ENCODE data around the gene TTC21A.
"Not testable (repeated sequence)": the region's sequence is repeated elsewhere in the genome, so short reads cannot be mapped to it uniquely, and the experiment has no call there.

TTC21A gene

GRCh38 chr3:39149498-39150147, 42.1 kb downstream of the TTC21A start:
- no peak for DNase-seq (ENCODE audit: low read depth in 2 of 2)

GRCh38 chr3:39150148-39150802, 42.8 kb downstream of the TTC21A start:
- no peak for DNase-seq (ENCODE audit: low read depth in 2 of 2)

DNA sequence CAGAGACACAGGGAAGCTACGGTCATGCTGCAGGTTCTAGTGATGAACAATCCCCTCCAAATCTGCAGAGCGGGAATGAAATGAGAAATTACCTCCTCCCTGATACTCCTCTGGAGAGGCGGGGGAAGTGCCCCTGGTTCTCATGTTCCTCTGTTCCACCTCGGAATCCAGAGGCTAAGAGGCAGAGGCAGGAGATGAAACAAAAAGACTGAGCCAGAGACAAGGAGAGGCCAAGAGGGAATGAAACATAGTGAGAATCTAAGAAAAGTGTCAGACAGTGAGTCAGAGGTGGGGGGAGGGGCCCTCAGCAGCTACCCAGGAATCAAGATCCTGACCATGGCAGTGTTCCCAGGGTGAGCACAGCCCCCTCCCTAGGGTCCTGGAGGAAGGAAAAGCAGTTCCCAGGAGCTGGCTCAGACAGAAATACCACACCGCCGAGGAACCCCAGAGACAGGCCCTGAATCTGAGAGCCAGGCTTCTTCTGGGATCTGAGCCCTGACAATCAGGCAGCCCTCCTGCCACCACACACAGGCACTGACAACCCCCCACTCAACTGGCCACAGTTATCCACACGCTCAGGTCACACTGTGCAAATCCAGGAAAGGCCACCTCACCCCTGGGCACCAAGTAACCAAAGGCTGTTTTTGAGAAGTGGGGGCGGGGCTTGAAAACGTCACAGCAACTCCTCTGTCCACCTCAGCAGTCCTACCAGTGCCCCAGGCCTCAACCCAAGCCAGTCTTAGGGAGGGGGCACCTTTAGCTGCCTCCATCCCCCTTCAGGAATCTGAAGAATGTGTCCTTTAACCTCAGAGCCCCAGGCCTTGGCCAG, 43.5 kb downstream of the TTC21A start:
- DNase-seq (ENCODE audit: low read depth in 2 of 2): peak; percentile 42 to 51

DNA sequence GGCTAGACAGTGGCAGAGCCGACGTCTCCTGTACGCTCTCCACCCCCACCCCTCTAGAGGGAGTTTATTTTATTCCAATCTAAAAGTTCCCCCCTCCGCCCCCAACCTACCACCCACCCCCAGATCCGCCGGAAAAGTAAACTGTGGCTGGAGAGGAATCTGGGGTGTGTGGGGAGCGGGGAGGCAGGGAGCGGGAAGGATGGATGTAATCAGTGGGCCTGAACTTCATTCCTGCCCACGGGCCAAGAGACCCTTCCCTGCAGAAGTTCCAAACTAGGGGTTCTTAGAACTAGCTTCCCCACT, 46.4 kb downstream of the TTC21A start:
- no peak for DNase-seq (ENCODE audit: low read depth in 2 of 2)

DNA sequence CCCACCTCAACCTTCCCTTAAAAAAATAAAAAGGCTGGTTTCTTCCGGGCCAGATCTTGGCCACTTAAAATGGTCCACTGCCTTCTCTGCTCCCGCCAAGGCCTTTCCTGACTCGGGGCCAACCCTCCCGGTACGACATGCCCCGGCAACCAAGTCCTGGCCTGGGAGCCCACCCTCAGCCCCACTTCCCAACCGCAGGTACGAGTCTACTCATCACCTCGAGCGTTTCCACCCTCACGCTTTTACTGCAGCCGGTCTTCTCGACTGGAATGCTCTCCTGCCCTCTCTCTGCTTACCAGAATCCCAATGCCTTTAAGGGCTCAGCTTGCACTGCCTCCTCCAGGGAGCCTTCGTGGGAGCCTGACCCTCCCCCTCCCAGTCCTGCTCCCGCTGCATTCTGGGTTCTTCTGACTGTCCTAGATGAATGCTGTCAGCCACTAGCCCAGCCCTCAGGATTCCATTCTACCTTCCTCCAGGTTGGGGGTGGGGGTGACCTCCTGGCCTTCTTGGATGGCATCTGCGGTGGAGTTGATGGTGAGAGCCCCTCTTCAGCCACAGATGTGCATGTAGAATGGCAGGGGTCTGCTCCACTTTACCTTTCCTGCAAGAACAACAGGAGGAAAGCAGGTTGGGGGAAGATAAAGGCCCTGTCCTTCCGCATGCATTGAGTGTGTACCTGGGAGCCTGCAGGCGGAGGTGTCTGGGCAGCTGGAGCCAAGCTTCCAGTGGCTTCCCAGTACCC, 47.0 kb downstream of the TTC21A start:
- no peak for DNase-seq (ENCODE audit: low read depth in 2 of 2)

DNA sequence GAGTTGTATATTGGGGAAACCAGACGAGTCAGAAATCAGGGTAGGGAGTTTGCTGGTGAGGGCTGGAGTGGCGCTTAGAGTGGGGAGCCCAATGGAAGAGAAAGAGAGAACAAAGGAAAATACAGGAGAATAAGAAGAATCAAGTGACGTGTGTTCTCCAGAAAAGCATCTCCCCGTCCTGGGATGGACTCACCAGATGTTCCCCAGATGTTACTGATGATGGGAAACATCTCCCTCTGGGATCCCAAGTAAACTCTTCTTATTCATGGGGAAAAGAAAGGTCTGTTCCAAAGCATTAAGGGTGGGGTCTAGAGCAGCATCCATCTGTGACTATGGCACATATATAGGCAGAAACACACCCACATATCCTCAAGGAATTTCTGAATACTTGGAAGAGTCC, 48.9 kb downstream of the TTC21A start:
- no peak for DNase-seq (ENCODE audit: low read depth in 2 of 2)

DNA sequence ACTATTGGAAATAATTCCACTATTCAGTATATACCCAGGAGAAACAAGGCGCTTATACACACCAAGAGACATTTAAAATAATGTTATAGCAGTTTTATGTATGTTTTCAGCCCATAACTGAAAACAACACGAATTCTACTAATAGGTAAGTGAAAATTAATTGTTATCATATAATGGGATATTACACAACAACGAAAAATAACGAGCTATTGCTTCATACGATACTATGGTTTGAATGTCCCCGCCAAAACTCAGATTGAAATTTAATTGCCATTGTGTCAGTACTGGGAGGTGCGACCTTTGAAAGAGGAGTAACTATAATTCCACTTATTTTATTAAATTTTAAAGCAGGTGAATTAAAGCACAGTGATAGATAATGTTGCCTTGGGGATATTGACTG, 49.9 kb downstream of the TTC21A start:
- DNase-seq (ENCODE audit: low read depth in 2 of 2): no peak

DNA sequence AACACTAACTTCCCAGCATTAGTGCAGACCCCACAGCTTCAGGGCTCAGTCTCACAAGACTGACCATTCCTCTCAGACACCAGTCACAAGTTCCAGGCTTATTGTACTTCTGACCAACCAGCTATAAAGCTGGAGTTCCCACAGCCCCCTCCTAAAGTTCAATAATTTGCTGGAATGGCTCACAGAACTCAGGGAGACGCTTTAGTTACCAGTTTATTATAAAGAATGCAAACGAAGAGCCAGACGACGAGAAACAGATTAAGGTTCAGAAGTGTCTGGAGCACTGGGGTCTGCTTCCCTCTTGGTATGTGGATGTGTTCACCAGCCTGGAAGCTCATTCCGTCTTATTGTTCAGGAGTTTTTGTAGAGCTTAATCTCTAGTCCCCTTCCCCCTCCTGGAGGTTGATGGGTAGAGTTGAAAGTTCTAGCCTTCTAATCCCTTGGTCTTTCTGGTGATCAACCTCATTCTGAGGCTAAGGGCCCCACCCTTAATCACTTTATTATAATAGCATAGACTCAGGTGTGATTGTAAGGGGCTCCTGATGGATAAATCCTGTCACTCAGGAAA, 50.8 kb downstream of the TTC21A start:
- no peak for DNase-seq (ENCODE audit: low read depth in 2 of 2)

- DNase-seq (ENCODE audit: low read depth in 2 of 2): no peak
Measured at GRCh38 chr3:39164414-39164813, 56.9 kb downstream of the TTC21A start.

- no peak for DNase-seq (ENCODE audit: low read depth in 2 of 2)
Measured at GRCh38 chr3:39165518-39165917, 58.0 kb downstream of the TTC21A start.

DNA sequence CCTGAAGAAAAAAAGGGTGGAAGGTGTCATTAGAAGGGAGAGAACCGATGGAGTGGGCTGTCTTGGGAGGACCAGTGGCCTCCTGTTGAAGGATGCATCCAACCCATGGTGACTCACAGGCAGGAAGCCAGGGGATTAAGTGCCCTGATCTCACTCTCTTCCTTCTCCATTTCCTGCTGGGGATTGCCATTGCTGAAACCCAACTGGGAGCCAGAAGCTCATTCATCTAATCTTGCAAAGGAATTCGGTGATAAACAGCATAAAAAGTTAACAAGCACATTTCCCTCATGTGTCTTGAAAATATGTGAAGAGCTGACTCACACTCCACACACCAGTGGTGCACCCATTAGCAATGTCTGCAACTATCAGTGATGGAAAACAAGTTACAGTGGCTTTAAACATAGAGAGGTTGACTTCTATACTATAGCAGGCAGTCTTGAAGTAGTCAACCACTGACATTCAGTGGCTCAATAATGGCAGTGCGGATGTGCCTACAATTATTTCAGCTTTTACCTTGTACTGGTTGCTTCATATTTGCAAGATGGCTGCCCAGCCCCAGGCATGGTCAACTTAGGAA, 58.7 kb downstream of the TTC21A start:
- DNase-seq (ENCODE audit: low read depth in 2 of 2): no peak

DNA sequence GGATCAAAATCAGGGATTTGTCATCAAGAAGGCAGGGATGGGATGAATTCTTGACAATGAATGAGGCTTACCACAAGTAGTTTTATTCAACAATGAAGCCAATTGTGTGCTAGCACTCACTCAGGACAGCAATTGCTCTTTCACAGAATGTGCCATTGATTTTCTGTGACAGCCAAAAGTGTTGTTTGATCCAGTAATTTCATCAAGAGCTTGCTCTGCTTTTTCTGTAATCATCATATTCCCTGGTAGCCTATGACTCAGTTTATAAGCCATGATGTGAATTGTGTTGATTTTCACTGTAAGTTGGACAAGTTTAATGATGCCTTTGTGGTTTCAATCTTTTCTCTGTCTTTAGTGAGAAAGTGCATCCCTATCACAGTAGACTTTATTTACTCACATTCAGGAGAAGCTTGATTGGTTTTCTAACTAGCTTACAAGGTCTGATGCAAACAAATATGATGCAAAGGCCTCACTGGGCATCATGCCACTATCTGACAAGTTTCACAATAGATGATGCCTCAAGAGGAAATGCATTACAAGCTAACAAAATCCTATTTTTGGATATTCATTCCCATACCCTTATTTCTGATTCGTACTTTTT, 59.6 kb downstream of the TTC21A start:
- DNase-seq (ENCODE audit: low read depth in 2 of 2): no peak

- DNase-seq (ENCODE audit: low read depth in 2 of 2): no peak
Measured at GRCh38 chr3:39168156-39168780, 60.8 kb downstream of the TTC21A start.

- no peak for DNase-seq (ENCODE audit: low read depth in 2 of 2)
Measured at GRCh38 chr3:39169712-39170111, 62.2 kb downstream of the TTC21A start.

- DNase-seq (ENCODE audit: low read depth in 2 of 2): no peak
Measured at GRCh38 chr3:39170461-39170860, 63.0 kb downstream of the TTC21A start.

DNA sequence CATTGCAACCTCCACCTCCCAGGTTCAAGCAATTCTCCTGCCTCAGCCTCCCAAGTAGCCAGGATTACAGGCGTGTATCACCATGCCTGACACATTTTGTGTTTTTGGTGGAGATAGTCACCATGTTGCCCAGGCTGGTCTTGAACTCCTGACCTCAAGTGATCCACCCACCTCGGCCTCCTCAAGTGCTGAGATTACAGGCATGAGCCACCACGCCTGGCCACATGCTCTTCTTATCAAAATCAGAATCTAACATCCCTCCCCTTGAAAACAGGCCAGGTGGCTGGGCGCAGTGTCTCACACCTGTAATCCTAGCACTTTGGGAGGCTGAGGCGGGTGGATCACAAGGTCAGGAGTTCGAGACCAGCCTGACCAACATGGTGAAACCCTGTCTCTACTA, 63.4 kb downstream of the TTC21A start:
- DNase-seq (ENCODE audit: low read depth in 2 of 2): not testable (repeated sequence)

- no peak for DNase-seq (ENCODE audit: low read depth in 2 of 2)
Measured at GRCh38 chr3:39171860-39172259, 64.4 kb downstream of the TTC21A start.

- no peak for DNase-seq (ENCODE audit: low read depth in 2 of 2)
Measured at GRCh38 chr3:39173318-39174125, 66.0 kb downstream of the TTC21A start.

- no peak for DNase-seq (ENCODE audit: low read depth in 2 of 2)
Measured at GRCh38 chr3:39176025-39176714, 68.7 kb downstream of the TTC21A start.
